ENCODE results near the gene ZNF827.

Gene ZNF827

GRCh38 chr4:145782756-145783155, 155.9 kb downstream of the ZNF827 start:
- no peak overlapping the region for H3K27ac ChIP-seq
- TF ChIP-seq CTCF (conservative IDR thresholded peaks at IDR 0.05), result no peak

- TF ChIP-seq CTCF (conservative IDR thresholded peaks at IDR 0.05), result no peak
- H3K27ac ChIP-seq, result no peak overlapping the region
Measured at GRCh38 chr4:145781351-145781750, 157.3 kb downstream of the ZNF827 start.

GRCh38 chr4:145779319-145779801, 159.3 kb downstream of the ZNF827 start:
- TF ChIP-seq CTCF (conservative IDR thresholded peaks at IDR 0.05), result no peak
- H3K27ac ChIP-seq, result no peak overlapping the region

GRCh38 chr4:145776208-145776607, 162.4 kb downstream of the ZNF827 start:
- TF ChIP-seq CTCF (conservative IDR thresholded peaks at IDR 0.05), result no peak
- no peak overlapping the region for H3K27ac ChIP-seq

GRCh38 chr4:145775406-145775805, 163.2 kb downstream of the ZNF827 start:
- no peak for TF ChIP-seq CTCF (conservative IDR thresholded peaks at IDR 0.05)
- H3K27ac ChIP-seq, result no peak overlapping the region

GRCh38 chr4:145774473-145774872, 164.2 kb downstream of the ZNF827 start:
- H3K27ac ChIP-seq, result no peak overlapping the region
- no peak for TF ChIP-seq CTCF (conservative IDR thresholded peaks at IDR 0.05)

GRCh38 chr4:145773581-145774234, 164.9 kb downstream of the ZNF827 start:
- H3K27ac ChIP-seq, result no peak overlapping the region

More at GRCh38 chr4:145773581-145774234, 164.9 kb downstream of the ZNF827 start:
- TF ChIP-seq CTCF (conservative IDR thresholded peaks at IDR 0.05), result no peak

Measured in VCaP (cell line).